A549 (cell line): ENCODE results near the gene RPL31.

ENCODE experiments used
- ATOH8 ChIP-seq: fragments of 250-450 bp; sonication (Bioruptor Pico); IDR thresholded peaks from 2 replicates; pipeline ENCODE4 v1.5.0; 2020; ENCODE audit warnings: low read depth, mild to moderate bottlenecking, moderate library complexity
- BCL3 ChIP-seq: fragments of >200 bp; sonication (Bioruptor Twin); formaldehyde crosslinking; IDR thresholded peaks from 3 replicates; pipeline ENCODE4 v1.6.1; 2016
- CBX2 ChIP-seq: fragments of 200-600 bp; sonication (generic); IDR thresholded peaks from 2 replicates; pipeline ENCODE4 v1.6.1; 2016; ENCODE audit warnings: low read depth, mild to moderate bottlenecking, borderline replicate concordance
- CTCF ChIP-seq: fragments of >200 bp; sonication (Bioruptor Twin); formaldehyde crosslinking; IDR thresholded peaks from 3 replicates; pipeline ENCODE4 v1.5.1; 2016
- ELK1 ChIP-seq: fragments of 150-350 bp; IDR thresholded peaks from 2 replicates; pipeline ENCODE4 v1.6.1; 2014; ENCODE audit warnings: low read depth, mild to moderate bottlenecking, low read length
- EP300 ChIP-seq, 2 experiments: fragments of >200 bp; sonication (Bioruptor Twin); formaldehyde crosslinking; IDR thresholded peaks; 2 replicates in 1 of 2; 3 replicates in 1 of 2; pipeline ENCODE4 v1.6.1; 2016 to 2017
- JUNB ChIP-seq: fragments of >200 bp; sonication (Bioruptor Twin); formaldehyde crosslinking; IDR thresholded peaks from 2 replicates; pipeline ENCODE4 v1.6.1; 2016
- KDM1A ChIP-seq: fragments of 200-600 bp; sonication (generic); IDR thresholded peaks from 2 replicates; pipeline ENCODE4 v1.6.1; 2016; ENCODE audit warnings: low read depth, mild to moderate bottlenecking
- MYC ChIP-seq: IDR thresholded peaks from 2 replicates; pipeline ENCODE4 v1.6.1; 2012; ENCODE audit warnings: mild to moderate bottlenecking, inconsistent platforms, low read length, improper control_type of control experiment, borderline replicate concordance
- POLR2A ChIP-seq: IDR thresholded peaks from 2 replicates; pipeline ENCODE4 v1.6.1; 2012; ENCODE audit warnings: mild to moderate bottlenecking, low read length
- RCOR1 ChIP-seq: fragments of 150-350 bp; IDR thresholded peaks from 2 replicates; pipeline ENCODE4 v1.6.1; 2014; ENCODE audit warnings: antibody characterized with exemption, low read length, low read depth
- REST ChIP-seq: fragments of 200-600 bp; sonication (generic); IDR thresholded peaks from 2 replicates; pipeline ENCODE4 v1.6.1; 2016; ENCODE audit warnings: antibody characterized with exemption, mild to moderate bottlenecking, moderate library complexity
- SMC3 ChIP-seq: fragments of >200 bp; sonication (Bioruptor Twin); formaldehyde crosslinking; IDR thresholded peaks from 3 replicates; pipeline ENCODE4 v1.6.1; 2018; ENCODE audit warnings: inconsistent platforms

- TF ChIP-seq CBX2 (no peak), EP300 (IDR thresholded peaks at IDR 0.05) (no peak), POLR2A (no peak), RCOR1 (no peak), JUNB (no peak), REST (no peak), SMC3 (no peak), MYC (no peak), CTCF (no peak), KDM1A (no peak), ATOH8 (no peak), BCL3 (no peak), ELK1 (no peak)
Measured at GRCh38 chr2:100954044-100954420, 48.1 kb upstream of the RPL31 start.
